GM23338 (cell line): ENCODE results near the gene DUOX1. TPM values are rescaled to one million over a fixed set of nuclear protein-coding genes. Genes with fewer than 3 reads are reported as not detected.
A peak's percentile ranks its signal among the peaks of the same experiment; 100 is the strongest.

ENCODE experiments used
- ATAC-seq: fragments of 200-7000 bp; cut with Tn5 transposase; 3 replicates; pipeline ENCODE4 v1.9.1; 2020
- DNase-seq: peaks from one replicate; pipeline ENCODE4 v3.0.0-alpha.2; 2015; ENCODE audit warnings: low spot score
- H2AFZ ChIP-seq: fragments of 200-600 bp; sonication (generic); 2 replicates; pipeline ENCODE4 v1.8.0; 2016; ENCODE audit warnings: antibody characterized with exemption, mild to moderate bottlenecking, moderate library complexity
- H3F3A ChIP-seq: fragments of 200-600 bp; sonication (generic); replicated peaks from 2 replicates; pipeline ENCODE4 v1.8.0; 2017; ENCODE audit warnings: antibody characterized with exemption, mixed run types, low read depth
- H3K27ac ChIP-seq: fragments of 200-600 bp; sonication (generic); 2 replicates; pipeline ENCODE4 v1.6.1; 2016; ENCODE audit warnings: low read depth
- H3K27me3 ChIP-seq: fragments of 200-600 bp; sonication (generic); 2 replicates; pipeline ENCODE4 v1.8.0; 2016; ENCODE audit warnings: mild to moderate bottlenecking, mixed run types, moderate library complexity; ENCODE audit not compliant: insufficient read depth
- H3K36me3 ChIP-seq: fragments of 200-600 bp; sonication (generic); 2 replicates; pipeline ENCODE4 v1.8.0; 2016; ENCODE audit warnings: mild to moderate bottlenecking; ENCODE audit not compliant: insufficient read depth
- H3K4me1 ChIP-seq: fragments of 200-600 bp; sonication (generic); 2 replicates; pipeline ENCODE4 v1.8.0; 2016; ENCODE audit warnings: mild to moderate bottlenecking, moderate library complexity; ENCODE audit not compliant: insufficient read depth
- H3K4me2 ChIP-seq: fragments of 200-600 bp; sonication (generic); 2 replicates; pipeline ENCODE4 v1.7.1; 2017; ENCODE audit warnings: mixed run types
- H3K4me3 ChIP-seq: fragments of 200-600 bp; sonication (generic); 2 replicates; pipeline ENCODE4 v1.6.1; 2016; ENCODE audit warnings: mixed run types
- H3K79me2 ChIP-seq: fragments of 200-600 bp; sonication (generic); replicated peaks from 2 replicates; pipeline ENCODE4 v1.8.0; 2017; ENCODE audit warnings: mild to moderate bottlenecking; ENCODE audit not compliant: insufficient read depth
- H3K9me2 ChIP-seq: fragments of 200-600 bp; sonication (generic); 2 replicates; pipeline ENCODE4 v1.8.0; 2017; ENCODE audit not compliant: insufficient read depth
- H4K20me1 ChIP-seq: fragments of 200-600 bp; sonication (generic); replicated peaks from 2 replicates; pipeline ENCODE4 v1.8.0; 2017; ENCODE audit warnings: mild to moderate bottlenecking; ENCODE audit not compliant: insufficient read depth
- H3K27ac Mint-ChIP-seq: 2 replicates; pipeline ENCODE4 v1.8.0; 2020; ENCODE audit warnings: inconsistent platforms, mild to moderate bottlenecking, moderate library complexity, mixed read lengths
- H3K27me3 Mint-ChIP-seq: 3 replicates; pipeline ENCODE4 v1.8.0; 2022; ENCODE audit warnings: low read depth, mild to moderate bottlenecking, moderate library complexity, mixed read lengths, inconsistent platforms; ENCODE audit not compliant: insufficient read depth, poor library complexity
- H3K36me3 Mint-ChIP-seq: 3 replicates; pipeline ENCODE4 v1.8.0; 2021; ENCODE audit warnings: low read depth, mild to moderate bottlenecking, inconsistent platforms, moderate library complexity, mixed read lengths
- H3K4me1 Mint-ChIP-seq: 3 replicates; pipeline ENCODE4 v1.8.0; 2020; ENCODE audit warnings: mild to moderate bottlenecking, inconsistent platforms, mixed read lengths
- H3K4me3 Mint-ChIP-seq: 3 replicates; pipeline ENCODE4 v1.8.0; 2021; ENCODE audit warnings: moderate library complexity, mild to moderate bottlenecking, inconsistent platforms, mixed read lengths
- H3K9me3 Mint-ChIP-seq: 3 replicates; pipeline ENCODE4 v1.8.0; 2020; ENCODE audit warnings: moderate library complexity, mild to moderate bottlenecking, inconsistent platforms, mixed read lengths
- CREB1 ChIP-seq: fragments of 250-450 bp; sonication (Bioruptor Pico); IDR thresholded peaks from 2 replicates; pipeline ENCODE4 v1.5.0; 2020; ENCODE audit warnings: low read depth, mild to moderate bottlenecking, moderate library complexity
- CTCF ChIP-seq, 2 experiments: fragments of 200-600 bp in 1 of 2; sonication (generic) in 1 of 2; conservative IDR thresholded peaks; 2 replicates each; pipeline versions ENCODE4 v1.5.1 to v1.6.1; 2016 to 2017; ENCODE audit warnings: antibody characterized with exemption in 2 of 2, low read depth in 2 of 2, mild to moderate bottlenecking in 2 of 2, moderate library complexity in 1 of 2
- ETS1 ChIP-seq: IDR thresholded peaks from 2 replicates; pipeline ENCODE4 v1.6.1; 2016; ENCODE audit warnings: antibody characterized with exemption
- EZH2 ChIP-seq: fragments of 200-600 bp; sonication (generic); IDR thresholded peaks from one replicate; pipeline ENCODE4 v1.8.0; 2017; ENCODE audit warnings: antibody characterized with exemption, mild to moderate bottlenecking, low read depth; ENCODE audit not compliant: unreplicated experiment
- EZH2phosphoT487 ChIP-seq: fragments of 200-600 bp; sonication (generic); IDR thresholded peaks from one replicate; pipeline ENCODE4 v1.8.1; 2018; ENCODE audit warnings: antibody characterized with exemption; ENCODE audit not compliant: unreplicated experiment
- JUNB ChIP-seq: IDR thresholded peaks from one replicate; pipeline ENCODE4 v1.6.1; 2016; ENCODE audit warnings: antibody characterized with exemption; ENCODE audit not compliant: unreplicated experiment
- NANOG ChIP-seq: IDR thresholded peaks from 2 replicates; pipeline ENCODE4 v1.6.1; 2016; ENCODE audit warnings: antibody characterized with exemption, borderline replicate concordance
- POLR2AphosphoS5 ChIP-seq: IDR thresholded peaks from 2 replicates; pipeline ENCODE4 v1.6.1; 2016; ENCODE audit warnings: antibody characterized with exemption, low read depth
- REST ChIP-seq: IDR thresholded peaks from one replicate; pipeline ENCODE4 v1.6.1; 2018; ENCODE audit warnings: antibody characterized with exemption; ENCODE audit not compliant: unreplicated experiment
- STAT1 ChIP-seq: IDR thresholded peaks from one replicate; pipeline ENCODE4 v1.6.1; 2016; ENCODE audit warnings: antibody characterized with exemption; ENCODE audit not compliant: unreplicated experiment
- ZNF114 ChIP-seq: fragments of 250-450 bp; sonication (Bioruptor Pico); IDR thresholded peaks from 2 replicates; pipeline ENCODE4 v1.5.0; 2020; ENCODE audit warnings: mild to moderate bottlenecking, moderate library complexity
- ZNF331 ChIP-seq: fragments of 250-450 bp; sonication (Bioruptor Pico); IDR thresholded peaks from 2 replicates; pipeline ENCODE4 v1.5.0; 2020; ENCODE audit warnings: low read depth, mild to moderate bottlenecking, moderate library complexity
- ZNF462 ChIP-seq: fragments of 250-450 bp; sonication (Bioruptor Pico); IDR thresholded peaks from 2 replicates; pipeline ENCODE4 v1.5.0; 2020; ENCODE audit warnings: mild to moderate bottlenecking, moderate library complexity
- polyA plus RNA-seq: library from polyadenylated mRNA; unstranded; fragments of >200 nt; fragmentation: Nextera tagmentation; extraction: Ambion mirVana; gene quantifications from 2 replicates; pipeline ENCODE4 v1.2.1, GENCODE V29; 2016
- total RNA-seq: library from RNA; depleted of rRNA; stranded (reverse); fragments of >200 nt; shearing (Covaris generic); gene quantifications from 2 replicates; pipeline ENCODE4 v1.2.3, GENCODE V29; 2014

The DUOX1 gene
- total and polyA plus RNA-seq, 2 experiments from 2014 or later, result 0.69 to 0.73 TPM

GRCh38 chr15:45187578-45187893 is 57.7 kb downstream of the DUOX1 start:
- H3K4me2 ChIP-seq, result peak overlapping the region; percentile 95

More at GRCh38 chr15:45187578-45187893, 57.7 kb downstream of the DUOX1 start:
- Histone ChIP-seq H3K4me1 (peaks cover 35% of the 10 kb centered on the region), H3K4me3 (peak overlapping the region; percentile 86), H3K27me3 (peaks cover 48% of the 10 kb centered on the region), H3K27ac (no peak overlapping the region), H3K79me2 (peaks cover 21% of the 10 kb centered on the region), H3F3A (no peaks in the 10 kb centered on the region), H4K20me1 (peaks cover 8% of the 10 kb centered on the region; the same call in 1 of the 2 replicates), H3K36me3 (no peaks in the 10 kb centered on the region), H2AFZ (no peak overlapping the region), H3K9me2 (0 out of 2 replicates have a peak, but pooled peaks cover 3% of the 10 kb centered on the region)
- DNase-seq (no peak), ATAC-seq (peak; percentile 7; the same call in 2 of the 3 replicates)
- Mint-ChIP-seq H3K27me3 (peaks cover 37% of the 10 kb centered on the region), H3K4me1 (peaks cover 46% of the 10 kb centered on the region), H3K36me3 (no peaks in the 10 kb centered on the region; the same call in 2 of the 3 replicates), H3K9me3 (peaks cover 3% of the 10 kb centered on the region; the same call in 2 of the 3 replicates), H3K4me3 (peak overlapping the region; percentile 95; the same call in 2 of the 3 replicates), H3K27ac (no peak overlapping the region)
- TF ChIP-seq EZH2phosphoT487 (no peak), JUNB (no peak), EZH2 (no peak), CREB1 (no peak), CTCF (conservative IDR thresholded peaks at IDR 0.05; ENCODE audit: low read depth in 2 of 2) (no peak), ZNF462 (no peak), REST (no peak), STAT1 (no peak), ZNF114 (CRISPR knock-in tag) (no peak), ETS1 (no peak), ZNF331 (CRISPR knock-in tag) (no peak), POLR2AphosphoS5 (no peak), NANOG (no peak)
